Activated CD4-positive, CD25-positive, alpha-beta regulatory T cell treated with anti-CD3 and anti-CD28 coated beads, Interleukin-2, amount 50 U/mL, for 16 hours (primary cell): Measurements from ENCODE around the gene SLC26A5.
"Not testable (repeated sequence)": the region's sequence is repeated elsewhere in the genome, so short reads cannot be mapped to it uniquely, and the experiment has no call there.

Experiments used
- DNase-seq: peaks from one replicate; pipeline ENCODE4 v3.0.0-alpha.2; 2020; ENCODE audit warnings: low read depth, low spot score

Gene SLC26A5

GRCh38 chr7:103405789-103406613, 40.0 kb downstream of the SLC26A5 start:
- not testable (repeated sequence) for DNase-seq

GRCh38 chr7:103399687-103400086, 46.3 kb downstream of the SLC26A5 start:
- DNase-seq, result not testable (repeated sequence)

- DNase-seq, result no peak
Observed at GRCh38 chr7:103398483-103399127, 47.4 kb downstream of the SLC26A5 start.

GRCh38 chr7:103396471-103396870, 49.5 kb downstream of the SLC26A5 start:
- no peak for DNase-seq

GRCh38 chr7:103395071-103395470, 50.9 kb downstream of the SLC26A5 start:
- no peak for DNase-seq

GRCh38 chr7:103394566-103394965, 51.4 kb downstream of the SLC26A5 start:
- DNase-seq, result no peak

GRCh38 chr7:103391976-103392375, 54.0 kb downstream of the SLC26A5 start:
- DNase-seq, result no peak

- no peak for DNase-seq
Observed at GRCh38 chr7:103391150-103391549, 54.9 kb downstream of the SLC26A5 start.

GRCh38 chr7:103389263-103389662, 56.7 kb downstream of the SLC26A5 start:
- DNase-seq, result no peak

GRCh38 chr7:103388469-103389140, 57.4 kb downstream of the SLC26A5 start:
- DNase-seq, result no peak

- DNase-seq, result no peak
Observed at GRCh38 chr7:103387242-103387641, 58.8 kb downstream of the SLC26A5 start.

GRCh38 chr7:103382032-103382402, 64.0 kb downstream of the SLC26A5 start:
- no peak for DNase-seq

GRCh38 chr7:103381280-103382031, 64.6 kb downstream of the SLC26A5 start:
- DNase-seq, result no peak

- no peak for DNase-seq
Observed at GRCh38 chr7:103380395-103381191, 65.4 kb downstream of the SLC26A5 start.

- DNase-seq, result no peak
Observed at GRCh38 chr7:103379270-103379975, 66.6 kb downstream of the SLC26A5 start.

GRCh38 chr7:103373866-103374643, 72.0 kb downstream of the SLC26A5 start:
- DNase-seq, result no peak

GRCh38 chr7:103369432-103369831, 76.6 kb downstream of the SLC26A5 start:
- DNase-seq, result no peak

GRCh38 chr7:103349805-103350204, 96.2 kb downstream of the SLC26A5 start:
- DNase-seq, result no peak

- DNase-seq, result no peak
Observed at GRCh38 chr7:103348959-103349358, 97.0 kb downstream of the SLC26A5 start.

- DNase-seq, result no peak
Observed at GRCh38 chr7:103348452-103348851, 97.6 kb downstream of the SLC26A5 start.
